Subcutaneous adipose tissue (tissue), 4 donors: ENCODE data around the gene PHLDB1. TPM values are rescaled to one million over a fixed set of nuclear protein-coding genes. Genes with fewer than 3 reads are reported as not detected.

Experiments used
- small RNA-seq: library from RNA; depleted of rRNA; stranded (forward); fragments of <200 nt; gene quantifications from one replicate; pipeline ENCODE3, GENCODE V24; 2016
- total RNA-seq, 4 donors: library from RNA; depleted of rRNA; stranded (reverse); fragments of >200 nt; gene quantifications; one replicate each; pipeline ENCODE4 v1.1.0, GENCODE V29; 2016
- TF ChIP-seq, protein P1 (sequence below): fragments of 450-650 bp; IDR thresholded peaks from one replicate; pipeline ENCODE4 v1.5.1; 2016; ENCODE audit warnings: low read depth, mild to moderate bottlenecking, control low read depth, antibody characterized with exemption, moderate library complexity

PHLDB1 gene
- total RNA-seq, 4 donors from 2014 or later, result 137 to 535 (median 197) TPM

DNA sequence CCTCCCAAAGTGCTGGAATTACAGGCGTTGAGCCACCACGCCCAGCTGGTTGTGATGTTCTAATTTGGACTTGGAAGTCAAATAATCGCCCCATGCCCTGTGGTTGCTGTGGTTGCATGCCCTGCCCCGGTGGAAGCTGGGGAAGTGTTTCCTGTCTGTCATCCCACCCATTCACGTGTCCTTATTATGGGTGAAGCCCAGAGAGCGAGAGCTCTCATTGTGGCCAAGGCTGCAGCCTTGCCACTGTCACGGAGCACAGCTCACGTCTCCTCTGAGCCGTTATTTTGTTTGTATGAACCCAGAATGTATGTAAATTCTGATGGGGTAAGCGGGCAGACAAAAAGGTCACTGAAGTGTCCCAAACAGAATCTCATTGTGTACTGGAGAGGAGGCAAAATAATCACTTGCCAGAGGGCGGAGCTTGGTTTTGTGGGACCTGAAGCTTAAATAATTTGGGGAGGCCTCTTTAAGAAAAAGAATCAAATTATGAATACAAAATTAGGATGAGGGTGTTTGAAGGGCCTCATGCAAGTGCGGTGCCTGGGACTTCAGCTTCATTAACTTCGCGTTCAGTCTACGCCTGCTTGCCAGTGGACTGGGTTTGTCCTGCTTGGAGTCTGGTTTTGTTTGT, 97.8 kb downstream of the PHLDB1 start:
- TF ChIP-seq, protein P1, sequence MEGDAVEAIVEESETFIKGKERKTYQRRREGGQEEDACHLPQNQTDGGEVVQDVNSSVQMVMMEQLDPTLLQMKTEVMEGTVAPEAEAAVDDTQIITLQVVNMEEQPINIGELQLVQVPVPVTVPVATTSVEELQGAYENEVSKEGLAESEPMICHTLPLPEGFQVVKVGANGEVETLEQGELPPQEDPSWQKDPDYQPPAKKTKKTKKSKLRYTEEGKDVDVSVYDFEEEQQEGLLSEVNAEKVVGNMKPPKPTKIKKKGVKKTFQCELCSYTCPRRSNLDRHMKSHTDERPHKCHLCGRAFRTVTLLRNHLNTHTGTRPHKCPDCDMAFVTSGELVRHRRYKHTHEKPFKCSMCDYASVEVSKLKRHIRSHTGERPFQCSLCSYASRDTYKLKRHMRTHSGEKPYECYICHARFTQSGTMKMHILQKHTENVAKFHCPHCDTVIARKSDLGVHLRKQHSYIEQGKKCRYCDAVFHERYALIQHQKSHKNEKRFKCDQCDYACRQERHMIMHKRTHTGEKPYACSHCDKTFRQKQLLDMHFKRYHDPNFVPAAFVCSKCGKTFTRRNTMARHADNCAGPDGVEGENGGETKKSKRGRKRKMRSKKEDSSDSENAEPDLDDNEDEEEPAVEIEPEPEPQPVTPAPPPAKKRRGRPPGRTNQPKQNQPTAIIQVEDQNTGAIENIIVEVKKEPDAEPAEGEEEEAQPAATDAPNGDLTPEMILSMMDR, result no peak

DNA sequence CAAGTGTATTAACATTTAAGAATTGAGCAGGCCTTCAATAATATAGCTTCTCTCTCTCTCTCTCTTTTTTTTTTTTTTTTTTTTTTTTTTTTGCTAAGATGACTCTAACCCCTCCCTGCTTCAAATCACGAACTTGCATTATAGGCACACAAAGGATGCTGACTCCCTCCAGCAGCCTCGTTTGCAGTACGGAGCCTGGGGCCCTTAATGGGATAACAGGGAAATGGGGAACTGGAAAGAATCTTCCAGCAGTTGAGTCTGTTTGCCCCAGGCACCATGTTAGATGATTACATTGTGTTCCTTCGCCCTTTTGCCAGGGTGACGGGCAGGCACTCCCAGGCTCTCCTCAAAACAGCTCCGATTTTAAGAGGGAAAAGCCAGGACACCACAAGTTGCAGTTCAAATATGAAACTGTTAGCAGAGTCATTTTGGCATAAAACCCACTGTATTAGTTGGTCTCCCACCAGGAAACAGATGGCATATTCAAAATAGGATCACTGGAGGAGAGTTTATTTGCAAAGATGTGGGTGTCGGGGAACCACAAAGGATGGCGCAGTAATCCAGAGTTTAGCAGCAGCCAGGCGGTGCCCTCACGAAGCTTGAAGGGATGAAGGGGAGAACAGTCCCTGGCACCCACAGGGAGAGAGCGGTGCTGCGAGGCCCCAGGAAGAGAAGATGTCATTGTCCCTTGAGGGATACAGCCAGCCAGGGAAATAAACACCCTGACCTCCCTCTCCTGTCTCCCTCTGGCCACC, 98.6 kb downstream of the PHLDB1 start:
- TF ChIP-seq, protein P1, result no peak

DNA sequence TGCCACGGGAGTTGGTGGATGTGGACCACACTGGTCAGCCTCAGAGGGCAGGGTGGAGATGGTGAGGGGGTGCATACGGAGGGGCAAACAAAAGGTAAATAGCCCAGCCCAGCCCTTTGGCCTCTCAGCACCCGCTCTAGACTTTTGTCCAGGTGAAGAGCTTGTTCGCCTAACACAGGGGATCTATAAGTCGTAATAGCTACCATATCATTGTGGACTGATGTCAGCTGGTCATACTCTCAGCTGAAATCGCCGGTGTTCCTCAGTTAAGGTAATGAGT, 99.1 kb downstream of the PHLDB1 start:
- TF ChIP-seq, protein P1, result no peak

Small RNAs within 50 kb of the gene (small RNA-seq; reads per million reads assigned to genes)
- gene RNU6-1157P, result not detected
- gene RNU6-376P, result not detected

Other genes with a start within 250 kb of the PHLDB1 start
- gene UBE4A, start 248.0 kb upstream of the PHLDB1 start, total RNA-seq, result 10 to 100 TPM; 44.8 to 57.7 (median 45.8) TPM
- 10 to 100 TPM; 36.1 to 84.5 (median 42.8) TPM for gene ATP5MG, start 206.0 kb upstream of the PHLDB1 start, total RNA-seq
- 10 to 100 TPM; 62.2 to 81.0 (median 69.8) TPM for gene KMT2A, start 171.1 kb upstream of the PHLDB1 start, total RNA-seq
- gene TTC36, start 80.1 kb upstream of the PHLDB1 start, total RNA-seq, result 10 to 100 TPM in 1 of 4 donors, 1 to 10 TPM in 3; 3.1 to 71.0 (median 5.0) TPM
- 10 to 100 TPM in 3 of 4 donors, 1 to 10 TPM in 1; 6.8 to 21.9 (median 14.4) TPM for gene TMEM25, start 76.4 kb upstream of the PHLDB1 start, total RNA-seq
- gene IFT46, start 41.7 kb upstream of the PHLDB1 start, total RNA-seq, result 10 to 100 TPM; 18.1 to 28.4 (median 24.7) TPM
- gene ARCN1, start 35.2 kb upstream of the PHLDB1 start, total RNA-seq, result 100 to 1,000 TPM in 1 of 4 donors, 10 to 100 TPM in 3; 75.3 to 227 (median 96.2) TPM
- not detected for gene TREH, start 72.0 kb downstream of the PHLDB1 start, total RNA-seq
- gene DDX6, start 183.5 kb downstream of the PHLDB1 start, total RNA-seq, result 100 to 1,000 TPM; 108 to 146 (median 135) TPM